Esophagus squamous epithelium (tissue), 4 donors: ENCODE results near the gene HECA.

ENCODE experiments used
- CTCF ChIP-seq, 6 experiments: fragments of 450-650 bp in 4 of 6; fragments of 200-600 bp in 2 of 6; sonication (generic) in 2 of 6; IDR thresholded peaks; one replicate each; pipeline ENCODE4 v1.5.1; 2016 to 2019; ENCODE audit warnings: antibody characterized with exemption in 6 of 6, mild to moderate bottlenecking in 4 of 6, moderate library complexity in 4 of 6
- POLR2A ChIP-seq, 4 donors: fragments of 450-650 bp; IDR thresholded peaks; one replicate each; pipeline ENCODE4 v1.6.1; 2017; ENCODE audit warnings: antibody characterized with exemption in 4 of 4, mild to moderate bottlenecking in 4 of 4, moderate library complexity in 3 of 4

GRCh38 chr6:139150920-139151319 lies 16.0 kb downstream of the HECA start:
- TF ChIP-seq CTCF (IDR thresholded peaks at IDR 0.05) (no peak), POLR2A (IDR thresholded peaks at IDR 0.05) (no peak)
